ENCODE measurements around the gene ANXA4. TPM values are rescaled to one million over a fixed set of nuclear protein-coding genes. Genes with fewer than 3 reads are reported as not detected.

ANXA4 gene
- total and polyA plus RNA-seq, 4 experiments from 2014 or later: 22.3 to 30.8 (median 25.9) TPM

- Mint-ChIP-seq H3K4me1 (peaks cover 6 to 10% (median 8%) of the 10 kb centered on the region in 4 donors), H3K27ac (no peak overlapping the region), H3K36me3 (no peaks in the 10 kb centered on the region), H3K9me3 (no peaks in the 10 kb centered on the region), H3K27me3 (no peaks in the 10 kb centered on the region), H3K4me3 (no peak overlapping the region)
- no peak for DNase-seq
- POLR2A ChIA-PET (ENCODE audit: partially characterized antibody): interaction anchor here (0.7 to 0.9 kb wide), 2 partner anchors 73 to 105 kb away, joined by 3 to 4 read pairs; no protein-coding TSS in a partner anchor
- no peaks in the 10 kb centered on the region for H3K36me3 ChIP-seq (ENCODE audit: insufficient read depth, low read length)
- no peak overlapping the region for H3K4me3 ChIP-seq (ENCODE audit: low read length in 2 of 2)
- intact Hi-C loops (cut with micrococcal nuclease): no loop called here
- no peaks in the 10 kb centered on the region for H3K9me3 ChIP-seq (ENCODE audit: control insufficient read depth in 1 of 2, low read length in 2 of 2)
- CTCF ChIA-PET (ENCODE audit: partially characterized antibody): interaction anchor here (0.8 to 11.6 kb wide), 8 partner anchors 71 to 164 kb away, joined by 3 to 138 read pairs (median 4); partner anchors contain the start of gene AAK1
- H3K27ac ChIP-seq (ENCODE audit: low read depth, low read length): no peak overlapping the region
- peaks cover 9% of the 10 kb centered on the region for H3K4me1 ChIP-seq (ENCODE audit: insufficient read depth, low read length)
- H3K27me3 ChIP-seq (ENCODE audit: insufficient read depth, low read length): no peaks in the 10 kb centered on the region
Measured at GRCh38 chr2:69718338-69718965, 23.5 kb upstream of the ANXA4 start.

- H3K27ac ChIP-seq (ENCODE audit: low read depth, low read length): no peak overlapping the region
- CTCF ChIA-PET (ENCODE audit: partially characterized antibody): interaction anchor here (1.0 to 11.6 kb wide), 4 partner anchors 96 to 299 kb away, joined by 3 to 138 read pairs (median 4); no protein-coding TSS in a partner anchor
- DNase-seq: no peak
- no peaks in the 10 kb centered on the region for H3K36me3 ChIP-seq (ENCODE audit: insufficient read depth, low read length)
- H3K27me3 ChIP-seq (ENCODE audit: insufficient read depth, low read length): no peaks in the 10 kb centered on the region
- H3K4me1 Mint-ChIP-seq: peaks cover 4 to 7% (median 6%) of the 10 kb centered on the region in 4 donors
- no peaks in the 10 kb centered on the region for H3K9me3 ChIP-seq (ENCODE audit: control insufficient read depth in 1 of 2, low read length in 2 of 2)
- H3K4me1 ChIP-seq (ENCODE audit: insufficient read depth, low read length): peaks cover 7% of the 10 kb centered on the region
- H3K4me3 ChIP-seq (ENCODE audit: low read length in 2 of 2): no peak overlapping the region
- H3K36me3 Mint-ChIP-seq: no peaks in the 10 kb centered on the region
- POLR2A ChIA-PET (ENCODE audit: partially characterized antibody): interaction anchor here (1.8 kb wide), 1 partner anchor 76 kb away, joined by 4 read pairs; the partner anchor contains the start of gene AAK1
- no peak overlapping the region for H3K4me3 Mint-ChIP-seq
- H3K27ac Mint-ChIP-seq: no peak overlapping the region
- no peaks in the 10 kb centered on the region for H3K9me3 Mint-ChIP-seq
- intact Hi-C loops (cut with micrococcal nuclease): loop anchor here (10.0 kb wide), 2 partner anchors 364 to 894 kb away; partner anchors contain the start of gene PCBP1
- H3K27me3 Mint-ChIP-seq: no peaks in the 10 kb centered on the region
Measured at GRCh38 chr2:69720404-69720803, 21.5 kb upstream of the ANXA4 start.

- no peak overlapping the region for H3K4me3 ChIP-seq (ENCODE audit: low read length in 2 of 2)
- H3K27ac Mint-ChIP-seq: no peak overlapping the region
- no peak overlapping the region for H3K27ac ChIP-seq (ENCODE audit: low read depth, low read length)
- H3K9me3 ChIP-seq (ENCODE audit: control insufficient read depth in 1 of 2, low read length in 2 of 2): no peaks in the 10 kb centered on the region
- ChIA-PET CTCF (ENCODE audit: partially characterized antibody) (interaction anchor here (1.0 to 11.6 kb wide), 3 partner anchors 96 to 300 kb away, joined by 3 to 138 read pairs (median 4); no protein-coding TSS in a partner anchor), POLR2A (ENCODE audit: partially characterized antibody) (interaction anchor here (1.8 kb wide), 1 partner anchor 77 kb away, joined by 4 read pairs; the partner anchor contains the start of gene AAK1)
- no peaks in the 10 kb centered on the region for H3K36me3 Mint-ChIP-seq
- no peak for DNase-seq
- no peaks in the 10 kb centered on the region for H3K9me3 Mint-ChIP-seq
- intact Hi-C loops (cut with micrococcal nuclease): loop anchor here (10.0 kb wide), 2 partner anchors 364 to 894 kb away; partner anchors contain the start of gene PCBP1
- no peaks in the 10 kb centered on the region for H3K36me3 ChIP-seq (ENCODE audit: insufficient read depth, low read length)
- peaks cover 4 to 7% (median 6%) of the 10 kb centered on the region in 4 donors for H3K4me1 Mint-ChIP-seq
- no peaks in the 10 kb centered on the region for H3K27me3 Mint-ChIP-seq
- H3K27me3 ChIP-seq (ENCODE audit: insufficient read depth, low read length): no peaks in the 10 kb centered on the region
- H3K4me1 ChIP-seq (ENCODE audit: insufficient read depth, low read length): peaks cover 7% of the 10 kb centered on the region
- H3K4me3 Mint-ChIP-seq: no peak overlapping the region
Measured at GRCh38 chr2:69721022-69721421, 20.9 kb upstream of the ANXA4 start.

- no peak overlapping the region for H3K27ac Mint-ChIP-seq
- Histone ChIP-seq H3K27me3 (ENCODE audit: insufficient read depth, low read length) (no peaks in the 10 kb centered on the region), H3K4me1 (ENCODE audit: insufficient read depth, low read length) (peaks cover 7% of the 10 kb centered on the region), H3K9me3 (ENCODE audit: control insufficient read depth in 1 of 2, low read length in 2 of 2) (no peaks in the 10 kb centered on the region), H3K27ac (ENCODE audit: low read depth, low read length) (no peak overlapping the region), H3K36me3 (ENCODE audit: insufficient read depth, low read length) (no peaks in the 10 kb centered on the region), H3K4me3 (ENCODE audit: low read length in 2 of 2) (no peak overlapping the region)
- DNase-seq: no peak
- no peaks in the 10 kb centered on the region for H3K9me3 Mint-ChIP-seq
- H3K4me1 Mint-ChIP-seq: peaks cover 4 to 7% (median 6%) of the 10 kb centered on the region in 4 donors
- no peaks in the 10 kb centered on the region for H3K27me3 Mint-ChIP-seq
- intact Hi-C loops (cut with micrococcal nuclease): loop anchor here (1.0 to 10.0 kb wide), 4 partner anchors 94 to 891 kb away; partner anchors contain the start of genes FAM136A and PCBP1
- ChIA-PET POLR2A (ENCODE audit: partially characterized antibody) (interaction anchor here (0.6 to 2.8 kb wide), 6 partner anchors 18 to 570 kb away, joined by 3 to 22 read pairs (median 4); partner anchors contain the start of genes AAK1, ANXA4 and SNRPG), CTCF (ENCODE audit: partially characterized antibody) (interaction anchor here (0.6 to 5.8 kb wide), 22 partner anchors 9 to 514 kb away, joined by 3 to 425 read pairs (median 8); partner anchors contain the start of genes ANXA4 and GMCL1)
- no peaks in the 10 kb centered on the region for H3K36me3 Mint-ChIP-seq
- no peak overlapping the region for H3K4me3 Mint-ChIP-seq
Measured at GRCh38 chr2:69723791-69724190, 18.1 kb upstream of the ANXA4 start.

GRCh38 chr2:69724540-69725159 is 17.3 kb upstream of the ANXA4 start:
- CTCF ChIA-PET (ENCODE audit: partially characterized antibody): interaction anchor here (0.6 to 5.8 kb wide), 89 partner anchors 8 to 893 kb away, joined by 3 to 425 read pairs (median 4); partner anchors contain the start of genes ANXA4, GMCL1, NFU1 and SNRPG
- Mint-ChIP-seq H3K27me3 (no peaks in the 10 kb centered on the region), H3K4me3 (peak overlapping the region in 7 of 8 donors; percentile 38 to 70 (median 60)), H3K36me3 (no peaks in the 10 kb centered on the region), H3K27ac (no peak overlapping the region), H3K9me3 (no peaks in the 10 kb centered on the region), H3K4me1 (peaks cover 4 to 7% (median 6%) of the 10 kb centered on the region in 4 donors)
- H3K27me3 ChIP-seq (ENCODE audit: insufficient read depth, low read length): no peaks in the 10 kb centered on the region
- POLR2A ChIA-PET (ENCODE audit: partially characterized antibody): interaction anchor here (0.6 to 2.8 kb wide), 13 partner anchors 9 to 569 kb away, joined by 3 to 22 read pairs (median 3); partner anchors contain the start of genes AAK1, GMCL1, SNRNP27 and SNRPG
- no peak overlapping the region for H3K27ac ChIP-seq (ENCODE audit: low read depth, low read length)
- intact Hi-C loops (cut with micrococcal nuclease): loop anchor here (1.0 to 10.0 kb wide), 4 partner anchors 93 to 890 kb away; partner anchors contain the start of genes FAM136A and PCBP1
- no peaks in the 10 kb centered on the region for H3K36me3 ChIP-seq (ENCODE audit: insufficient read depth, low read length)
- H3K4me1 ChIP-seq (ENCODE audit: insufficient read depth, low read length): peaks cover 7% of the 10 kb centered on the region
- H3K9me3 ChIP-seq (ENCODE audit: control insufficient read depth in 1 of 2, low read length in 2 of 2): no peaks in the 10 kb centered on the region
- DNase-seq: peak; percentile 74 to 80 (median 77)
- H3K4me3 ChIP-seq (ENCODE audit: low read length in 2 of 2): no peak overlapping the region

- intact Hi-C loops (cut with micrococcal nuclease): loop anchor here (10.0 kb wide), 2 partner anchors 359 to 889 kb away; partner anchors contain the start of gene PCBP1
- peaks cover 4 to 7% (median 6%) of the 10 kb centered on the region in 4 donors for H3K4me1 Mint-ChIP-seq
- no peak overlapping the region for H3K27ac Mint-ChIP-seq
- Histone ChIP-seq H3K27ac (ENCODE audit: low read depth, low read length) (no peak overlapping the region), H3K27me3 (ENCODE audit: insufficient read depth, low read length) (no peaks in the 10 kb centered on the region), H3K4me1 (ENCODE audit: insufficient read depth, low read length) (peaks cover 7% of the 10 kb centered on the region), H3K36me3 (ENCODE audit: insufficient read depth, low read length) (no peaks in the 10 kb centered on the region), H3K4me3 (ENCODE audit: low read length in 2 of 2) (no peak overlapping the region), H3K9me3 (ENCODE audit: control insufficient read depth in 1 of 2, low read length in 2 of 2) (no peaks in the 10 kb centered on the region)
- no peaks in the 10 kb centered on the region for H3K9me3 Mint-ChIP-seq
- DNase-seq: no peak
- ChIA-PET CTCF (ENCODE audit: partially characterized antibody) (interaction anchor here (0.9 to 5.8 kb wide), 33 partner anchors 10 to 577 kb away, joined by 3 to 425 read pairs (median 6); partner anchors contain the start of genes ANXA4, FAM136A, GMCL1 and NFU1), POLR2A (ENCODE audit: partially characterized antibody) (interaction anchor here (0.7 to 1.8 kb wide), 4 partner anchors 88 to 102 kb away, joined by 3 to 16 read pairs (median 4); no protein-coding TSS in a partner anchor)
- H3K4me3 Mint-ChIP-seq: no peak overlapping the region
- no peaks in the 10 kb centered on the region for H3K27me3 Mint-ChIP-seq
- H3K36me3 Mint-ChIP-seq: no peaks in the 10 kb centered on the region
Measured at GRCh38 chr2:69725706-69726360, 16.1 kb upstream of the ANXA4 start.

Data from CD4-positive, alpha-beta memory T cell (primary cell).